22Rv1 (cell line): ENCODE data around the gene BCAS4.

Experiments
- H3K27ac ChIP-seq: fragments of 450-650 bp; 2 replicates; pipeline ENCODE4 v1.5.1; 2017
- ZFX ChIP-seq: fragments of 450-650 bp; IDR thresholded peaks from 2 replicates; pipeline ENCODE4 v1.6.1; 2017; ENCODE audit warnings: antibody characterized with exemption, borderline replicate concordance
- TF ChIP-seq, protein P1 (sequence below): fragments of 450-650 bp; IDR thresholded peaks from 2 replicates; pipeline ENCODE4 v1.5.1; 2017; ENCODE audit warnings: mild to moderate bottlenecking

Gene BCAS4

DNA sequence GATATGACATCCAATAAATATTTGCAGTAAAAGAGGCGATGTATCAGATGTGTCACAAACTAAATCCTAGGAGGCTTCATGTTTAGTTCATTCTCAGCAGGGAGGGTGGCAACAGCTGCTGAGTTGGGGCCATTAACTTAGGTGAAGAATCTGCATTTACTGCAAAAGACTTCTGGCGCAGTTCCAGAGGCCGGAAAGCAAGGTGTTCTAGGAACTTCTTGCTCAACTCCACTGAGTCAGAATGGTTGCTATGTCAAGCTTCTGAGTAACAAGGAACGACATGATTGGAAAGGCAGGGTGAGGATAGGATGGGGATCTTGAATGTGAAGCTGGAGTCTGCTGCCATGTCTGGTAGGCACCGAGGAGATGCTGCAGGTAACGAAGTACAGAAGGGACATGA lies 124.7 kb downstream of the BCAS4 start:
- H3K27ac ChIP-seq = no peak overlapping the region
- TF ChIP-seq, protein P1, sequence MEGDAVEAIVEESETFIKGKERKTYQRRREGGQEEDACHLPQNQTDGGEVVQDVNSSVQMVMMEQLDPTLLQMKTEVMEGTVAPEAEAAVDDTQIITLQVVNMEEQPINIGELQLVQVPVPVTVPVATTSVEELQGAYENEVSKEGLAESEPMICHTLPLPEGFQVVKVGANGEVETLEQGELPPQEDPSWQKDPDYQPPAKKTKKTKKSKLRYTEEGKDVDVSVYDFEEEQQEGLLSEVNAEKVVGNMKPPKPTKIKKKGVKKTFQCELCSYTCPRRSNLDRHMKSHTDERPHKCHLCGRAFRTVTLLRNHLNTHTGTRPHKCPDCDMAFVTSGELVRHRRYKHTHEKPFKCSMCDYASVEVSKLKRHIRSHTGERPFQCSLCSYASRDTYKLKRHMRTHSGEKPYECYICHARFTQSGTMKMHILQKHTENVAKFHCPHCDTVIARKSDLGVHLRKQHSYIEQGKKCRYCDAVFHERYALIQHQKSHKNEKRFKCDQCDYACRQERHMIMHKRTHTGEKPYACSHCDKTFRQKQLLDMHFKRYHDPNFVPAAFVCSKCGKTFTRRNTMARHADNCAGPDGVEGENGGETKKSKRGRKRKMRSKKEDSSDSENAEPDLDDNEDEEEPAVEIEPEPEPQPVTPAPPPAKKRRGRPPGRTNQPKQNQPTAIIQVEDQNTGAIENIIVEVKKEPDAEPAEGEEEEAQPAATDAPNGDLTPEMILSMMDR = no peak

GRCh38 chr20:50920997-50921396 lies 126.1 kb downstream of the BCAS4 start:
- TF ChIP-seq, protein P1 = no peak
- no peak for TF ChIP-seq ZFX
- H3K27ac ChIP-seq = no peak overlapping the region; the same call in 1 of the 2 replicates

GRCh38 chr20:50921803-50922501 lies 127.1 kb downstream of the BCAS4 start:
- H3K27ac ChIP-seq = no peak overlapping the region; the same call in 1 of the 2 replicates

DNA sequence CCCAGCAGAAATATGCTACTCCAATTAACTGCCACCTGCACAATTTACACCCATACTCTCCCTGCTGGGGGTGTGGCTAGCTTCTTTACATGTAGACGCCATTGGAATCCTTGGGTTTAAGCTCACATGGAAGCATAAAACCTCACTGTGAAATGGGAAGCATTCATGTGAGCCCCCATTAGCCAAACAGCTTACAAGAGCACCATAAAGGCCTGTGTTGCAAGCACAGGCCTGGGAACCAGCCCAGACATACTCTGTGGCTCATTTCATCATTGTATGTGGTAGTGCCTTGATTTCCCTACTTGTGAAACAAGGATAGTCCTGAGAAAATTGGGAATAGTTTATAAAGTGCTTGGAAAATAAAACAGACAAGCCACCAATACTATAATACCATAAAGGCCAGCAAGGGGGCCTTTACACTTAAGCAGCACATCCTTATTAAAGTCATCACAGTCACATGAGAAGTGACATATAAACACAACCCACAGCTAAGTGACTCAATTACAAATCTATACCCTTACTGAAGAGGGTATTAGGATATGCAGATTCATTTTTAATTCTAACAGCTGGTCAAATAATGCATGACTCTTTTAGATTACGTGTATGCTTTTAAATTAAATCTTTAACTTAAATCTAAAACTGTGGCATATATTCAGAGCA lies 129.5 kb downstream of the BCAS4 start:
- no peak overlapping the region for H3K27ac ChIP-seq

More at GRCh38 chr20:50921803-50922501, 127.1 kb downstream of the BCAS4 start:
- TF ChIP-seq, protein P1 = no peak
- no peak for TF ChIP-seq ZFX

GRCh38 chr20:50926530-50926929 lies 131.7 kb downstream of the BCAS4 start:
- TF ChIP-seq, protein P1 = no peak
- TF ChIP-seq ZFX = no peak
- no peak overlapping the region for H3K27ac ChIP-seq

More for the DNA sequence above, 129.5 kb downstream of the BCAS4 start:
- no peak for TF ChIP-seq ZFX
- TF ChIP-seq, protein P1 = no peak
